ENCODE measurements around the gene PLSCR4.

GRCh38 chr3:146156095-146156494 is 94.8 kb downstream of the PLSCR4 start:
- TF ChIP-seq MAX (IDR thresholded peaks at IDR 0.05) (no peak), CTCF (IDR thresholded peaks at IDR 0.05; ENCODE audit: low read depth, low read length, missing input control) (no peak)
